ENCODE measurements around the gene REXO4. TPM values are rescaled to one million over a fixed set of nuclear protein-coding genes. Genes with fewer than 3 reads are reported as not detected.
"Not testable (repeated sequence)": the region's sequence is repeated elsewhere in the genome, so short reads cannot be mapped to it uniquely, and the experiment has no call there.

REXO4 gene
- polyA plus RNA-seq, 1 experiment: 24.0 TPM

DNA sequence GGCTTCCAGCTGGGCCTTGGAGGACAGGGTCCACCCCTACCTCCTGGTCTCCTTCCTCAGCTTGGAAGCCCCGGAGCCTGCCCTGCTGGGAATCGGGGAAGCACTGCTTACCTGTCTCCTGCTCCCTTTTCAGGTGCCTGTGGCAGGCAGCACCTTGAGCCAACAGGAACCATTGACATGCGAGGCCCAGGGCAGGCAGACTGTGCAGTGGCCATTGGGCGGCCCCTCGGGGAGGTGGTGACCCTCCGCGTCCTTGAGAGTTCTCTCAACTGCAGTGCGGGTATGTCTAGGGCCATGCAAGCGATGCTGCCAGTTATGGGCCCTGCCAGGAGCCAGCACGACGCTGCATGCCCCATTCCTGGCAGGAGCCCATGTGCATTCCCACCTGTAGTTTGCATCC lies 38.1 kb upstream of the REXO4 start:
- Histone ChIP-seq H3K27me3 (ENCODE audit: control insufficient read depth, insufficient read depth, low read length) (no peaks in the 10 kb centered on the region), H3K36me3 (ENCODE audit: control insufficient read depth, insufficient read depth, low read length) (no peaks in the 10 kb centered on the region), H3K4me3 (ENCODE audit: low read depth, low read length) (no peak overlapping the region)
- ChIA-PET POLR2A (no interaction called here), CTCF (no interaction called here)
- TF ChIP-seq, protein P1, sequence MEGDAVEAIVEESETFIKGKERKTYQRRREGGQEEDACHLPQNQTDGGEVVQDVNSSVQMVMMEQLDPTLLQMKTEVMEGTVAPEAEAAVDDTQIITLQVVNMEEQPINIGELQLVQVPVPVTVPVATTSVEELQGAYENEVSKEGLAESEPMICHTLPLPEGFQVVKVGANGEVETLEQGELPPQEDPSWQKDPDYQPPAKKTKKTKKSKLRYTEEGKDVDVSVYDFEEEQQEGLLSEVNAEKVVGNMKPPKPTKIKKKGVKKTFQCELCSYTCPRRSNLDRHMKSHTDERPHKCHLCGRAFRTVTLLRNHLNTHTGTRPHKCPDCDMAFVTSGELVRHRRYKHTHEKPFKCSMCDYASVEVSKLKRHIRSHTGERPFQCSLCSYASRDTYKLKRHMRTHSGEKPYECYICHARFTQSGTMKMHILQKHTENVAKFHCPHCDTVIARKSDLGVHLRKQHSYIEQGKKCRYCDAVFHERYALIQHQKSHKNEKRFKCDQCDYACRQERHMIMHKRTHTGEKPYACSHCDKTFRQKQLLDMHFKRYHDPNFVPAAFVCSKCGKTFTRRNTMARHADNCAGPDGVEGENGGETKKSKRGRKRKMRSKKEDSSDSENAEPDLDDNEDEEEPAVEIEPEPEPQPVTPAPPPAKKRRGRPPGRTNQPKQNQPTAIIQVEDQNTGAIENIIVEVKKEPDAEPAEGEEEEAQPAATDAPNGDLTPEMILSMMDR (IDR thresholded peaks at IDR 0.05; ENCODE audit: insufficient read depth, low read depth, low read length): no peak
- DNase-seq (ENCODE audit: low read depth): no peak

DNA sequence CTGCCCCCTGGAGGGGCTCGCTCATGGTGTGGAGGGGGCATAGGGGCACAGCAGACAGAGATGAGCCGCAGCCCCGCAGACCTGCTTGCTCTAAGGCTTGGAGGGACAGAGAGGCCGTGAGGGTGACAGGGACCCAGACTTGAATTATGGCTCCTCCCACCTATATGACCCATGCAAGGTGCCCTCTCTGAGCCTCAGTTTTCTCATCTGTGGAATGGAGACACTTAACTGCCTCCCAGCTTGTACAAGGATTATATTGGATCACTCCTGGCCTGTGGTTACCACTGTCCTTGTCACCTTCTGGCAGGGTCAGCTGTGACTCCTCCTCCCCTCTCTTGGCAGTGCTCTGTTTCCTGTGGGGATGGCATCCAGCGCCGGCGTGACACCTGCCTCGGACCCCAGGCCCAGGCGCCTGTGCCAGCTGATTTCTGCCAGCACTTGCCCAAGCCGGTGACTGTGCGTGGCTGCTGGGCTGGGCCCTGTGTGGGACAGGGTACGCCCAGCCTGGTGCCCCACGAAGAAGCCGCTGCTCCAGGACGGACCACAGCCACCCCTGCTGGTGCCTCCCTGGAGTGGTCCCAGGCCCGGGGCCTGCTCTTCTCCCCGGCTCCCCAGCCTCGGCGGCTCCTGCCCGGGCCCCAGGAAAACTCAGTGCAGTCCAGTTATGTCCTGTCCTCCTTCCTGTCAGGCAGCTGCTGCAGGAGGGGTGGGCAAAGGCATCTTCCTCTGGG lies 37.3 kb upstream of the REXO4 start:
- POLR2A ChIA-PET: no interaction called here
- H3K36me3 ChIP-seq (ENCODE audit: control insufficient read depth, insufficient read depth, low read length): no peaks in the 10 kb centered on the region
- TF ChIP-seq, protein P1 (IDR thresholded peaks at IDR 0.05; ENCODE audit: insufficient read depth, low read depth, low read length): no peak
- CTCF ChIA-PET: interaction anchor here (1.5 kb wide), 1 partner anchor 269 kb away, joined by 3 read pairs; no protein-coding TSS in a partner anchor
- no peak overlapping the region for H3K4me3 ChIP-seq (ENCODE audit: low read depth, low read length)
- no peaks in the 10 kb centered on the region for H3K27me3 ChIP-seq (ENCODE audit: control insufficient read depth, insufficient read depth, low read length)
- no peak for DNase-seq (ENCODE audit: low read depth)

- POLR2A ChIA-PET: no interaction called here
- Histone ChIP-seq H3K36me3 (ENCODE audit: control insufficient read depth, insufficient read depth, low read length) (no peaks in the 10 kb centered on the region), H3K27me3 (ENCODE audit: control insufficient read depth, insufficient read depth, low read length) (no peaks in the 10 kb centered on the region), H3K4me3 (ENCODE audit: low read depth, low read length) (no peak overlapping the region)
- TF ChIP-seq, protein P1 (IDR thresholded peaks at IDR 0.05; ENCODE audit: insufficient read depth, low read depth, low read length): no peak
- no peak for DNase-seq (ENCODE audit: low read depth)
- CTCF ChIA-PET: interaction anchor here (1.5 kb wide), 1 partner anchor 268 kb away, joined by 3 read pairs; no protein-coding TSS in a partner anchor
Measured at GRCh38 chr9:133454325-133454724, 36.5 kb upstream of the REXO4 start.

- no peaks in the 10 kb centered on the region for H3K36me3 ChIP-seq (ENCODE audit: control insufficient read depth, insufficient read depth, low read length)
- TF ChIP-seq, protein P1 (IDR thresholded peaks at IDR 0.05; ENCODE audit: insufficient read depth, low read depth, low read length): no peak
- POLR2A ChIA-PET: no interaction called here
- CTCF ChIA-PET: no interaction called here
- DNase-seq (ENCODE audit: low read depth): no peak
- H3K4me3 ChIP-seq (ENCODE audit: low read depth, low read length): no peak overlapping the region
- H3K27me3 ChIP-seq (ENCODE audit: control insufficient read depth, insufficient read depth, low read length): no peaks in the 10 kb centered on the region
Measured at GRCh38 chr9:133453651-133454050, 35.8 kb upstream of the REXO4 start.

- DNase-seq (ENCODE audit: low read depth): no peak
- no peaks in the 10 kb centered on the region for H3K27me3 ChIP-seq (ENCODE audit: control insufficient read depth, insufficient read depth, low read length)
- TF ChIP-seq, protein P1 (IDR thresholded peaks at IDR 0.05; ENCODE audit: insufficient read depth, low read depth, low read length): no peak
- ChIA-PET POLR2A (no interaction called here), CTCF (no interaction called here)
- no peak overlapping the region for H3K4me3 ChIP-seq (ENCODE audit: low read depth, low read length)
- no peaks in the 10 kb centered on the region for H3K36me3 ChIP-seq (ENCODE audit: control insufficient read depth, insufficient read depth, low read length)
Measured at GRCh38 chr9:133452562-133452961, 34.8 kb upstream of the REXO4 start.

DNA sequence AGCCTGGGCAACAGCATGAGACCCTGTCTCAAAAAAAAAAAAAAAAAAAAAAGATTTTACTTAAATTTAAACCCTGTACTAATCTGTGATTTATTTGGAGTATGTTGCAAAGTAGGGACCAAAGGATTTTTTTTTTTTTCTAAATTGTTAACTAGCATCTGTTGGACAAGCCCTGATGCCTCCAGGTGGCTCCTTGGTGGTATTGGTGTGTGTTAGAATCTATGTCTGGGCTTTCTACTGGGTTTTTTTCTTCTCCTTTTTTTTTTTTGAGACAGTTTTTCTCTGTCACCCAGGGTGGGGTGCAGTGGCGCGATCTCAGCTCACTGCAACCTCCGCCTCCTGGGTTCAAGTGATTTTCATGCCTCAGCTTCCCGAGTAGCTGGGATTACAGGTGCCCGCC lies 34.1 kb upstream of the REXO4 start:
- CTCF ChIA-PET; POLR2A ChIA-PET; H3K36me3 ChIP-seq (ENCODE audit: control insufficient read depth, insufficient read depth, low read length); DNase-seq (ENCODE audit: low read depth); H3K27me3 ChIP-seq (ENCODE audit: control insufficient read depth, insufficient read depth, low read length); H3K4me3 ChIP-seq (ENCODE audit: low read depth, low read length): not testable (repeated sequence)
